GM18517 (cell line): ENCODE measurements around the gene TMEM63C.

Experiments used
- ATAC-seq: cut with Tn5 transposase; IDR thresholded peaks from one replicate; pipeline ENCODE4 v1.9.1; 2021; ENCODE audit warnings: mild to moderate bottlenecking, moderate library complexity; ENCODE audit not compliant: unreplicated experiment

Gene TMEM63C

DNA sequence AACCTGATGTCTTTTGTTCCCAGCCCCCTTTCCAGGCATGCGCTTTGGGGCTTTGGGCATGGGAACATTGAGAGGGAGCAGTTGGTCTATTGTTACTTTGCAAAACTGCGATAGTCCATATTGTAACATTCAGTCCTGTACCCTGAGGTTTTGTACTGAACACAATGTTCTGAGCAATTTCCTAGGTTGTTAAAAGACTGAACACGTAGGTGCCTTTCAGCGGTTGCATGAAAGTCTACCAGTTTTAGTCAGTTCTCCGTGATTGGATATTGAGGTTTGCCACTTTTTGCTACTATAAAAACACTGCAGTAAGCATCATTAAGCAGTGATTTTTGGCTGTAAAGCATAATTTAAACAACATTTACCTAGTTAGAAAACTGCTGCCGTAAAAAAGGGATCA lies 69.3 kb downstream of the TMEM63C start:
- no peak for ATAC-seq

DNA sequence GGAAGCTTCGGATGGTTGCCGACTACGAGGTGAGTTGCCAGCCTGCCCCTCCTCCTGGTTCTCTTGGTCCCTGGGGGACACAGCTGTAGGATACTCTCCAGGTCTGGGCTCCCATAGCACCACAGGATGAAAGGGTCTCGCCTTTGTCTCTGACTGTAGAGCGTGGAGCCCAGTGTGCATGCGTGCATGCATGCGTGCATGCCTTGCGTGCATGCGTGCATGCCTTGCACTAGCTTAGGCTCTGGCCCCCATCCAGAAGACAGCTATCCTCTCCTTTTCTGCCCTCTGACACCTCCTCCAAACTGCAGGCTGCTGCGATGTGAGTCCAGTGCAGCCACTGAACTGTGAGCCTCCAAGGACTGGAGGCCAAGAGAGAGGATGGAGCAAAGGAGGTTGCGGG lies 70.3 kb downstream of the TMEM63C start:
- ATAC-seq: no peak

DNA sequence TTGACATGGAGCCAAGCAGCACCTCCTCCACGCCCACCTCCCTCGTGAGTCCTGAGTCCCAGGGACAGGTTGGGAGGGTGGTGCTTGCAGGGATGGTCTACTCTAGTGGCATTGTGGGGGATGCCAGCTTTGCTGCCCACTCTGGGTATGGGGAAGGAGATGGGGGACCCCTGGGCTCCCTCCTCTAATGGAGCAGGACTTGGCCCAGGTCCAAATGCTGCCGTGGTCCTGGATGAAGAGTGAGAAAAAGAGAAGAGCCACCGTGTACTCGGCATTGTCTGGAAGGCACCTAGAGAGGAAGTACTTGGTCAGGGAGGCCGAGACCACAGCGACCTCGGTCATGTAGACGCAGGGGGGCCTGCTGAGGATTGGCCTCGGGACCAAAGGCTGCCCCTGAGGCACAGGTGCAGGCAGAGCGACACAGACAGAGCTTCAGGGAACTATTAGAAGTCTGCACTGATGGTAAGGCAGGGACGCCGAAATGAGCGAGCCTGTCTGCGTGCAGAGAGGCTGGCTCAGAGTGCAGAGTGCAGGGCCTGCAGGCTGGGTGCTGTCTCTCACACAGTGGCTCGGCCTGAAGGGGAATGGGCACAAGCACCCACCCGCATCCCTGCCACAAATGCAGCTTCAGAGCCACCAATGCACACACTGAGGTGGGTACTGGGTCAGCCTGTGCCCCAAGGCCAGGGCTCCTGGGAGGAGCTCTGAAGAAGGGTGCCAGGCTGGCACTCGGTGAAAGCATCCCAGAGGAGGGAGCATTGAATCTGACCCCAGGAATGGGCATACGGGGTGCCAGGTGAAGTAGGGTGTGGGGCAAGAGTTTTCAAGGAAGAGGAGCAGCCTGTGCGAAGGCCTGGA lies 72.0 kb downstream of the TMEM63C start:
- no peak for ATAC-seq

- ATAC-seq: no peak
These were observed 75.1 kb downstream of the TMEM63C start for GRCh38 chr14:77256694-77257093.

GRCh38 chr14:77257700-77258099 lies 76.1 kb downstream of the TMEM63C start:
- ATAC-seq: no peak

DNA sequence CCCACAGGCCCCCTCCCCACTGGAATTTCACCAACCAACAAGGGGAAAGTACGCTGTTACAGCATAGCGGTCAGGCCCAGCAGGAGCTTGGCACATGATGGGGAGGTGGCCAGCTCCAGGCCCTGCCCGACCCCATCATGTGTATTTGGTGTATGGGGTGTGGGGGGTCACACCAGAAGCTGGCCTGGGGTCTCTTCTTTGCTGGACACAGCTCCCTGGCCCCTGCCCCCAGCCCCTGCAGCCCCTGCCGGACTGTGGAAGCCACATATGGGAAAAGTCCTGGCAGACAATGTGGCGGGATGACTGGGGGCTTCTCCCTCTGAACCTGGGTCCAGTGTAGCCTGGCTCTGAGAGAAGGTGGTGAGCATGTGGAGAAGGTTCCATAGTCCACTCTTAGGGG lies 77.0 kb downstream of the TMEM63C start:
- no peak for ATAC-seq

DNA sequence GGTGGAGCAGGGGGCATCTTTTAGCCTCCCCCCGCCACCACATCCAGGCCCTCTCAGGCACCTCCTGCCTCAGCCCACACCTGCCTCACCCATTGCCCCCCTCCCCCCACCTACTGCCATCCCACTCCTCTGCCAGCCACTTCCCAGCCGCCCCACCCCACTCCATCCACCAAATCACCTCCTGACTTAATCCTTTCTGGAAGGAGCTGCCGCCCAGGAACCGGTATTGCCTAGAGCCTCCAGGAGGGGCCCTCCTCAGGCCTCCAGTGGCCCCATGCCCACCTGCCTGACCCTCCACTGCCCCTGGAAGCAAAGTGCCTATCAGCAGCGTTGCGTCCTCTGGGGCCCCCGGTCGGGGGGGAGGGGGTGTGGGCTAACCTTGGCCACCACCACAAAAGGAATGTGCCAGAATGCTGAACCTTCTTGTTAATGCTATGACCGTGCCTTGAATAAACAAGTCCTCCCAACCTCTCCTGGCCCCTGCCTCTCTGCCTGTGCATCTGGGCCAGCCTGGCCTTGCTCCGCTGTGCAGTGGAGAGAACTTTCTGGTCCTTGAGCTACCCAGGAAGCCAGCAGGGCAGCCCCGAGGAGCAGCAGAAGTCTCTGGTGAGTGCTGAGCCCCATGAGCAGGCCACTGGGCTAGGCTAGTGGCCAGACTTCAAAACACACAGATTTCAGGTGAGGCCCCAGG lies 77.6 kb downstream of the TMEM63C start:
- no peak for ATAC-seq

- ATAC-seq: no peak
These were observed 78.6 kb downstream of the TMEM63C start for GRCh38 chr14:77260199-77260598.

DNA sequence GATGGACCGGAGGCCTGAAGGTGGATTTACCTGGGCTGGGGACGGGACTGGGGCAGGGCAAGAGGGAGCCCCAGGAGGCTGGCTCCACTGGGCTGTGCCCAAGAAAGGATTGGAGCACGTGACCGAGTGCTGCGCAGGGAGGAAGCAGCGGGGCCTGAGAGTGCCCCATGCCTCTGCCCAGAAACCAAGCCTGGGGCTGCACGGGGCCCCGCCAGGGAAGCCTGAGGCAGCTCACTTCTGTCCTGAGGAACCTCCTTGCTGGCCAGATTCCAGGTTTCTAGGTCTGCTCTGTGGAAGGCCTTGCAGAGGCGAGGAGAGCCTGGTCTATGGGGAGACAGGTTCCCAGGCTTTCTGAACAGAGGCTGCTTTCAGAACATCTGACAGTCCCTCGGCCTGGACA lies 79.0 kb downstream of the TMEM63C start:
- no peak for ATAC-seq

- ATAC-seq: no peak
These were observed 83.0 kb downstream of the TMEM63C start for GRCh38 chr14:77264466-77265186.

- no peak for ATAC-seq
These were observed 83.6 kb downstream of the TMEM63C start for GRCh38 chr14:77265187-77265515.

DNA sequence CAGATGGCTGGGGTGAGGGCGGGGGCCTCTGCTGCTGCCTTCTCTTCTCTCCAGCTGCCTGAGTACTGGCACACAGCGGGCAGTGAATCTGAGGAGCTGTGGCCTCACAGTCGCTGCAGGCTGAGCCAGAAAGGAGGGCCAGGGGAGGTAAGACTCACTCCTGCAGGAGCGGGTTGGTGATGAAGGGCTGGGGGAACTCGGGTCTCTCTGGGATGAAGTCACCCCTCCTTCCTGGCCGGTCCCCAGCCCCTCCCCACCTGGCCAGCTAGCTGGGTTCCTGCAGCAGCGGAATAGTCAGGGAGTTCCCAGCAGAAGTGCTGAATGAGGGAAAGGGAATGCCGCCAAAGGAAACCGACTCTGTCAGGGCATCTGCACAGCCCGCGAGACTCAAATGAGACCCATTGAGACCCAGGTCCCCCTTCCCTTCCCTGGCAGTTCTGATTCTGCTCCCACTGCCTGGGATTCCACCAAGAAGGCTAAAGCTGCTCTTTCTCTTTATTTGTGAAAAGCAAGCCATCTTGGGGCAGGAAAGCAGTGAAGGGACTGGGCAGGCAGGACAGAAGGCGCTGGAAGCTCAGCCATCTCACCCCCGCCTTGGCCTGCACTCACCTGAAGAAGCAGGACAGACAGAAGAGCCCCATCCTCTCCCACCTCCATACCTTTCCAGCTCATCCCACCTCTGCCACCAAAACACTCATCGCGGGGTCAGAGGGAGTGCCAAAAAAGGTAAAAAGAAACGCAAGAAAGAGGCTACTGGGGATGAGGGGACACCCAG lies 84.2 kb downstream of the TMEM63C start:
- no peak for ATAC-seq

DNA sequence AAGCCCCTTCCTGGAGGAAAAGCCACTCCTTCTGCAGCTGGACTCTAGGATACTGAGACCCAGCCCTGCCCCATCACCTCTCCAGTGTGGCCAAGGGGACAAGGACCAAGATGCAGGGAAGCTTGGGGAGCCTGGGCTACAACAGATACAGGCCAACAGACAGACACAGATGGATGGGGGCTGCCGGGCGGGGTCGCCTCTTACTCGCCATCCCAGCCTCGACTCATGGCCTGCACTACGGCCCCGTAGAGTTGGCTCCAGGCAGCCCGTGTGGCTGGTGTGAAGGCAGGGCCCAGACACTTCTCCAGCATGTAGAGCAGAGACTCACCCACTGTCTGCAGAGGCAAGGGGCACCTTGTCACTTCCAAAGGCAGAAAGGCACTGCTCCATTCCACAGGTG lies 84.7 kb downstream of the TMEM63C start:
- ATAC-seq: no peak

DNA sequence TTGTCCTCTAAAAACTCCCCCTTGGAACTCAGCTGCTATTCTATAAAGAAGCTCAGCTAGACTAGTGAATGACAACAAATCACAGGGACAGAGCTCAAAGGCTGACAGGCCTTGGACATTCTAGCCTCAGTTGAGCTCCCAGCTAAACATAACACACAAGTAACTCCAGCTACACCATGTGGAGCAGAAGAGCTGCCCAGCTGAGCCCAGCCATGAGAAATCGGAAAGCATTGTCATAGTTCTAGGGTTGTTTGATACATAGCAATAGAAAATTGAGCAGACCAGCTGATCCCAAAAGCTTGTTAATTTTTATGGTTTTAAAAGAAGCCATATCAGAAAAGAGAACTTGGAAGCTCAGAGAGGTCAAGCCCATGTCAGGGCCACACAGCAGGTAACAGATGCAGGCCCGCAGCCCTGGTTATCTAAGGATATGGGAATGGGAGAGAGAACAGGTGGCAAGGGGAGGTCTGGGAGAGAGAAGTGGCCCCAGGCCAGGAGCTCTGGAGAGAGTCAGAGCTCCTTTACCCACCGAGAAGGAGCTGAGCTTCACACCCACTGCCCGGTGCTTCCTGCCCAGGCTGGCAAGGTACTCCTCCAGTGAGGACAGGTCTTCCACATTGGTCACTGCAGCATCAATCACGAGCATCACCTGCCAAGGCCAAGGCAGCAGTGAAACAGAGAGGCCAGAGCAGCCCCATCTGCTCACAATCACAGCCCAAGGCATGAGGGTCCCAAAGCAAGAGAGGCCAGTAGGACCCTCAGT lies 86.5 kb downstream of the TMEM63C start:
- ATAC-seq: no peak

DNA sequence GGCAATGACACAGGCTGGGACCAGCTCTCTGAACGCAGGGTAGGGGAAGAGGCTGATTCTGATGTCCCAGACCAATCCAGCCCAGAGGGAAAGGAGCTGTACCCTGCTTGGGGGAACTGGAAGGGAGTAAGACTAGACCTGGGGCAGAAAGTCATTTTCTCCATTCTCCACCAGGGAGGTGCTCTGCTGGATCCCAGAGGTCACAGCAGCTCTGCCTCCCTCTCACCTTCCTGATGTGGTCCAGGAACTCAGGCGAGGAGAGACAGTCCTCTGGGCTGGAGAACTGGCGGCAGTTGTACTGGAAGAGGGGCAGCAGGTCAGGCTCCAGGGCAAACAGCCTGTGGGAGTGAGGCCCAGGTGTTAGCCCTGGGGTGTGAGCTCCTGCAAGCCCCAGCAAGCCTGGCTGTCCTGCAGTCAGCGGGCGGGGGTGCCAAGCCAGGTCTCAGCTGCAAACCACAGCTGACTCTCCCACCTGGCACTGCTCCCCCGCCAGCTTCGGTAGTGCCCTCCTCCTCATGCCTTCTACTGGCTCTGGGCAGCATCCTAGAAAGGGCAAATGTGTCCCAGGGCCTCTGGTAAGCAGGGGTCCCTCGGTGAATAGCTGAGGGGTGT lies 87.5 kb downstream of the TMEM63C start:
- ATAC-seq: no peak

GRCh38 chr14:77270361-77271112 lies 88.9 kb downstream of the TMEM63C start:
- no peak for ATAC-seq

GRCh38 chr14:77271113-77271710 lies 89.6 kb downstream of the TMEM63C start, which contains the start of gene NGB:
NGB (minus strand) TSS chr14:77271206; CDS start chr14:77270937, 269 bp downstream.
- ATAC-seq: no peak

DNA sequence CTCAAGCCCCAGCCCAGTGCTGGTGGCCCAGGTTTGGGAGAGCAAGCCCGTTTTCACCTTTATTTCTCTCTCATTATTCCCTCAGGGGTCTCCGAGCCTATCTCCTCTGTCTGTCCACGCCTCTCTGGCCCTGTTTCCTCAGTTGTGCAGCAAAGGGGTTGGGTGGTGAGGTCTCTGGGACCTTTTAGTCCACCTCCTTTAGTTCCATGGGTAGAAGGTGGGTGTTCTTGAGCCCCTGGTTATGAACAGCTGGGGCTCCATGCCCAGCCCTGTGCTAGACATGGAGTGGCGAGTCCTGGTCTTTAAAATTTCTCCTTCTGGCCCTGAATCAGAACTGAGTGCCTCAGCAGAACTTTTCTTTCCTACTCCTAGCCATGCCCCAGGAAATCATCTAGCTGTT lies 90.7 kb downstream of the TMEM63C start:
- no peak for ATAC-seq

- ATAC-seq: no peak
These were observed 92.2 kb downstream of the TMEM63C start for GRCh38 chr14:77273796-77274195.
